Brain pericyte (primary cell): ENCODE measurements around the gene INTS3.

Experiments
- DNase-seq: peaks from one replicate; pipeline ENCODE4 v3.0.0-alpha.2; 2012; ENCODE audit warnings: low read depth, low spot score

INTS3 gene

GRCh38 chr1:153796786-153797659 lies 69.2 kb downstream of the INTS3 start:
- no peak for DNase-seq

GRCh38 chr1:153798468-153798780 lies 70.6 kb downstream of the INTS3 start:
- DNase-seq, result no peak

DNA sequence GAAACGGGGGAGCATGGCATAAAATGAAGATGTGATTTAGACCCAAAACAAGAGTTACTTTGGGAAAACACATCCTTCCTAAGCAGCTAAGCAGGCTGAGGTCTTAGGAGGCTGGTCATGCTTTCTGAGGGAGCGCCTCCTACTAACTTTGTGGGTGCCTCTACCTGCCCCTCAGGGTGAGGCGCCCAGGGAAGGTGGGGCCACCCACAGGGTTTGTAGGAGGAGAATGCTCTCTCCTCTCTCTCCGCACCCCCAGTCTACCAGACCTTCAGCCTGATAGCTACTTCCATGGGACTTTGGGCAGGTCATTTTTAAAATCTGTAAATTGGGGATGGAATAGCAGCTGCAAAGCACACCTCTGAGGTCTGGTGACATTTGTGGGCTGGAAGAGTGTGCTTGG lies 71.2 kb downstream of the INTS3 start:
- DNase-seq, result no peak

GRCh38 chr1:153799566-153800465 lies 72.0 kb downstream of the INTS3 start:
- no peak for DNase-seq

DNA sequence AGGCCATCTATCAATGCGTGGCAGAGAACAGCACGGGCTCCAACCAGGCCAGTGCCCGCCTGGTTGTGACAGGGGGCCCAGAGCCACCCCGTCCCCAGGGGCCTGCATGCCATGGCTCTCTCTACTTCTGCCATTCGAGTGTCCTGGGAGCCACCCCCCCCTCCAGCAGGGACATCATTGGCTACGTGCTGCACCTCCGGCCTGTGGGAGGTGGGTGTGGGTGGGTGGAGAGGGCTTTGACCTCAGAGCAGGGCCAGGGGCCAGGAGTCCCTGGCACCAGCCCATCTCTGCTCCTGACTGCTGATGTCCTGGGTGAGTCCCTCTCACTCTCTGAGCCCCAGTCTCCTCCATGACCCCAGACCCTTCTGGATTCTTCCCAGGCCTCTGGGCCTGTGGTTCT lies 72.7 kb downstream of the INTS3 start:
- DNase-seq, result no peak

- no peak for DNase-seq
Measured at GRCh38 chr1:153801028-153801625, 73.3 kb downstream of the INTS3 start.

GRCh38 chr1:153801786-153802697 lies 74.2 kb downstream of the INTS3 start:
- DNase-seq, result no peak

GRCh38 chr1:153803470-153804056 lies 75.7 kb downstream of the INTS3 start:
- no peak for DNase-seq

DNA sequence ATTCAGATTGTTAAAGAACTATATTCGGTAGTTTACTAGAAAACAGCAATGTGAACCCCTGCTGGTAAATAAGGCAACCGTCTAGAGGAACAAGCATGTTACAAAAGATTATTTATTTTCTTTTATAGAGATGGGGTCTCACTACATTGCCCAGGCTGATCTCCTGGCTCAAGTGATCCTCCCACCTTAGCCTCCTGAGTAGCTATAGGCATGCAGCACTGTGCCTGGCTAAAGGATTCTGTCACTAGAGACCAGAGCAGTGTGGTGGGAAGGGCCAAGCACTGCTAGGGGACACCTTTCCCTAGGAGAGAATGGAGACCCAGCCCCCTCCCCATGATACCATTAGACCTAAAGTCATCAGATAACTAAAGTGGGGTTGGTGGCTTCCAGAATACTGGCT lies 76.3 kb downstream of the INTS3 start:
- DNase-seq, result no peak

- no peak for DNase-seq
Measured at GRCh38 chr1:153805042-153805745, 77.3 kb downstream of the INTS3 start.

DNA sequence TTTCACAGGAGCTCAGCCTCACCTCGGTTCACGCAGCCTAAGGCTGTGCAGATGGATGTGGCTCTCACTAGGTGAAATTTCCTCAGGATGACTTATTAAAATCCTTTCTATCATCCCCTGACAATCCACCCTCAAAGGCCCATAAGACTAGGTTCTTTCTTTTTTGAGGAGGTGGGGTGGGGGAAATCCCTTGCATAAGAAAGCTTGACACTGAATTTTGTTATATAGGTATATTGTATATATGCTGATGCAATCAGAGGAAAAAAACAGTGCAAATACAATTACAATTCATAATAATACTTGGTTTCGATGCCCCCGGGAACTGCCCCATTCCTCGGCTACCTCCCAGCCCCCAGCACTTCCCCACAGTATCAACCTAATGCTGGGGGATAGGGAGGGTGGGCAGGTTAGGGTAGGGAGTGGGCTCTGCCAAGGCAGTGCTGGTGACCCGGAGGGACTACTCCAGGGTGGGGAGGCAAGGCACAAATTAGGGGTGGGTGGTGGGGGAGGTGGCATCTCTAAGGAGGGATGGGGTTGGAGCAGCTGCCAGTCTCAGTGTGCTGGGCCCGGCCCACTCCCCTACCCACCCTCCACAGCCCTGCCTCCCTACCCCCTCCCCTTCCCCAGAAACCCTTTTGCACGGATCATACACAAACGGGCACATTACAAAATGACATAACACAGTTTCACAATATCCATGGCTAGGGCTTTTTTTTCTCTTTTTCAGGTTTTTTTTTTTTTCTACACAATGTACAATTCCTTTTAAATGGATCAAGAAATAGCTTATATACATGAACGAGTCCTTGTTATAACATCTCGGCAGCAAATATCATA lies 78.3 kb downstream of the INTS3 start:
- DNase-seq, result no peak

- no peak for DNase-seq
Measured at GRCh38 chr1:153816283-153816889, 88.5 kb downstream of the INTS3 start.

DNA sequence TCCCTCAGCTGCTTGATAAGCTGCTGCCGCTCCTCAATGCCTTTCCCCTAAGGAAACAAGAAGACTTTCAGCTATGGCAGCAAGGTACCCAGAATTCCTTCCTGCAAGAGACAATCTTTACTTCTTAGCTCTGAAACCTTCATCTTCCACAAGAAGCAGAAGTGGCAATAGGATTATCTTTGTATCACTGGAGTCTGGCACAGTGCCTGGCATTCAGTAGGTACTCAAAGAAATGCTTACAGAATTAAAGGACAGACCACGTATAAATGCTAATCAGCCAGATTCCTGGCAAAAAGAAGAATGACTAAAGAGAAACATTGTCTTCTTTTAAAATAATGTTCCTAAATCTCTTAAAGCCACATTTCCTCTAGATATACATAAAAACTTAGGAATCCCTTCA lies 91.0 kb downstream of the INTS3 start:
- DNase-seq, result no peak
